Right lobe of liver (tissue), 4 donors: ENCODE results near the gene SLC18A2.

Experiments used
- CTCF ChIP-seq, 4 donors: fragments of 200-600 bp in 3 of 4; fragments of 450-650 bp in 1 of 4; IDR thresholded peaks; one replicate each; pipeline versions ENCODE4 v1.5.1 to v1.8.0; 2016 to 2022; ENCODE audit warnings: antibody characterized with exemption in 4 of 4, mild to moderate bottlenecking in 2 of 4
- POLR2A ChIP-seq: fragments of 450-650 bp; IDR thresholded peaks from one replicate; pipeline ENCODE4 v1.6.1; 2017; ENCODE audit warnings: antibody characterized with exemption, mild to moderate bottlenecking
- donor health status: DM: no; HTN: no; CAD: no.
- donor health status: DM: no; HTN: no; CAD: no.
- donor health status: DM: no; HTN: yes; CAD: no.

GRCh38 chr10:117214401-117214800 lies 26.5 kb upstream of the SLC18A2 start:
- TF ChIP-seq CTCF (IDR thresholded peaks at IDR 0.05) (no peak), POLR2A (no peak)
